Measurements from ENCODE around the gene MAP7.
"Not testable (repeated sequence)": the region's sequence is repeated elsewhere in the genome, so short reads cannot be mapped to it uniquely, and the experiment has no call there.

Gene MAP7

DNA sequence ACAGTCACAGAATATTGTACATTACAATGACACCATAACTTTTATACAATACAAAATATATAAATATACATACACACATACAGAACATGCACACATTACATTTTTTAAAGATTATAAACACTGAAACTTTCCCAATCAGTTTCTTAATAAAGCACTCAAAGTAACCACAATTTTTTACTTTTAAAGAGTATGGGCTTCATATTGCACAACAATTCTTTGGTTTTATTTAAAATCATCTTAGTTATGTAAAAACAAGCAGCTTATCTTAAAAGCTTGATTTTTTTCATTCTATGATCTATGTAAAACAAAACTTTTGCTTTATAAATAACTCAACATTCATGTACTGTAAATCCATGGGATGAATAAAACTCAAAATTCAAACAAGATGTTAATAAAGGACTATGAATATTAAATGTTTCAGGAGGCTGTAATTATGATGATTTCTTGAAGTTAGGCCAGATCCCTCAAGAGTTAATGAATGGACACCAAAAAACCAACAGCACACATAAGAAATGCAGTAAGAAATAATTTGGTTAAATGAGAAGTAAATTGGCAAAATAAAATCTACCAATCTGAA is 167.5 kb downstream of the MAP7 start:
- DNase-seq (ENCODE audit: low read depth), result no peak

GRCh38 chr6:136378888-136379287 is 171.3 kb downstream of the MAP7 start:
- no peak for DNase-seq (ENCODE audit: low read depth)

GRCh38 chr6:136375836-136376235 is 174.4 kb downstream of the MAP7 start:
- DNase-seq (ENCODE audit: low read depth), result not testable (repeated sequence)

DNA sequence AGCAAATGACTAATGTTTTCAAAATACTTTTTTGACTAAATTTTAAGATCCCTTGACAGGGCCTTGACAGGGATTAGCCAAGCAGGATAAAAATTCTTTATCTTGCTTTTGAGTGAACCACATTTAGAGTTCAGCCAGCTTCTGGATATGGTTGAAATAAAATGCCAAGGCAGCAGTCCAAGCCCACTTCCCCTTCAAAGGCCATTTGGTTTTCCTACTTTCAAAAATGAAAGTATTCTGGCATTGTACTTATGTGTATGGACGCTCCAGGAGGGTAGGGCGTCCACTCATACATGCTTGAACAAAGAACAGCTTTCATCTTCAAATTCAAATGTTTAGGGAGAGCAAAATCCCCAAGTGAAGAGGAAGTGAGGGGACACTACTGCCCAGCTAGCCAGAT is 178.3 kb downstream of the MAP7 start:
- no peak for DNase-seq (ENCODE audit: low read depth)

DNA sequence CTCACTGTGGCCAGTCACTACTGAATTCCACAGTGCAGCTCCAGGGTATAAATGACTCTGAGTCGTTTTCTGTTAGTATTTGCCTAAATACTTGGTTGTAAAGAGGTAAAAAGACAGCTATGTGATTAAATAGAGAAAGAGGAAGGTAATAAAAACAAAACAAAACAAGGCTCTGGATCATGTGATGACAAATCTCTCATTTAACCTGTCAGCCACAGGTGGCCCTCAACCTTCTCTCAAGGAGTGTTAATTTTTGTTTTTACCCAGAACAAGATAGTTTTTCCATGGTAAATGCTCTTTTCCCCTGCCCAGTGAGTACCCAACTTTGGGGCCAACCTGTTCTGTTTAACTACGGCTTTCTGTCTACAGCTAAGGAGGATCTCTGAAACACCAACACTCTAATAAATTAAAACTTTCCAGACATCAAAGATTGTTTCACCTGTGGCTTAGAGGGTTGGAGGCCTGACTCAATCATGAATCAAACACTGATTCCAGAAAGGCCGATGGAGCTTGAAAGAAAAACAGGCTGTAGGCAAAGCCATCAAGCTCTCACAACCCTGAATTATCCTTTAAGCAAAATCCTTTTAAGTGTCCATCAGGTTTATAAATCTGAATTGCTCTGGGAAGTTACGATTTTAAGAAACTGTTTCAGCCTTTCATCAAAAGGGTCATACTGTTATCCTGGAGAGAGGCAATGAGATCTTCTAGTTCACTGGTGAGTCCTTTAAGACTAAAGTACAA is 179.1 kb downstream of the MAP7 start:
- no peak for DNase-seq (ENCODE audit: low read depth)

GRCh38 chr6:136365776-136366354 is 184.4 kb downstream of the MAP7 start:
- no peak for DNase-seq (ENCODE audit: low read depth)

GRCh38 chr6:136362421-136363356 is 187.5 kb downstream of the MAP7 start:
- DNase-seq (ENCODE audit: low read depth), result no peak

DNA sequence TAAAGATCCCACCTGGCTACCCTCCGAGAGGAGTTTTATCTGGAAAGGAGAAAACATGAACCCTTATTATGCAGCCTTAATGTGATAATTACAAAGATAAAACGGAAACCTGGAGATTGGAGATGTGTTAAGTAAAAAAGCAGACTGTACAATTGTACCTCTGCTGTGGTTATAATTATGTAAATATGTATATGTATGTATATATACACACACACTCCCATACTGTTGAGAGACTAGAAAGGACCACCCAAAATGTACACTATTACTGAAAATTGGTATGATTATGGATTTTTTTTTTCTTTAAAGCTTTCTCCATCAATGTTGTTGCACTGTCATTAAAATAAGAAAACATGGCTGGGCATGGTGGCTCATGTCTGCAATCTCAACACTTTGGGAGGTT is 188.4 kb downstream of the MAP7 start:
- no peak for DNase-seq (ENCODE audit: low read depth)

DNA sequence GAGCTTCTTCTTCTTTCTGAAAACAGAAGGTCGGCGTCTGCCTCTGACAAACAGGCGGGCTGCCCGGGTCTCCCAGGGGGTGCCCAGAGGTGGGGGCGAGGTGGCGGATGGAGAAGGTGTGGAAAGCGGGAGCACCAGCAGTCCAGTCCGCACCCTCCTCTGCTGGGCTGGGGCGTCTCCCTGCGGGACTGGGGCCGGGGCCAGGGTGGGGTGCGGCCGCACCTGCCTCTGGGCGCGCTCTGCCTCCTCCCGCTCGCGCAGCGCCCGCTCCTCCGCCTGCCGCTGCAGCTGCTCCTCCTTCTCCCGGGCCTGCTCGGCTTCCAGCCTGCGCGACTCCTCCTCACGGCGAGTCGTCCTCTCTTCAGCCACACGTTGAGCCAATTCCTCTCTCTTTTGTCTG is 189.4 kb downstream of the MAP7 start:
- DNase-seq (ENCODE audit: low read depth), result no peak

GRCh38 chr6:136359851-136360250 is 190.4 kb downstream of the MAP7 start:
- no peak for DNase-seq (ENCODE audit: low read depth)

- DNase-seq (ENCODE audit: low read depth), result no peak
These were observed 198.6 kb downstream of the MAP7 start for GRCh38 chr6:136351518-136352110.

DNA sequence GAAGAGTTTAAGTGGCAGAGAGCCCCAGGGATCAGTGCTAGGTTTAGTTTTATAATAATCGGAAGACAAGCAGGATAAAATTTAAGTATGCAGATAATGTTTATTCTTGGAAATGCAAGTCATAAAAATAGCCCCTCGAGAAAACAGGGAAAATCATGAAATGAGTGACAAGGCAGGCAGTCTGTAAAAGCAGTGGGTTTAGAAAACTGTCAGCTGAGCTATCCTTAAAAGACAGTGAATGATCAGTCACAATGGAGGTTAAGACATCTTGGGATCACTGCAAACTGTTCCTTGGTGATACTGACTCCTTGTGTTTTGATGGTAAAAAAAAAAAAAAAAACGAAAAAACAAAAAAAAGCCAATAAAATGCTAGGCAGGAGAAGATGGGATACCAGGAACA is 199.3 kb downstream of the MAP7 start:
- DNase-seq (ENCODE audit: low read depth), result no peak

DNA sequence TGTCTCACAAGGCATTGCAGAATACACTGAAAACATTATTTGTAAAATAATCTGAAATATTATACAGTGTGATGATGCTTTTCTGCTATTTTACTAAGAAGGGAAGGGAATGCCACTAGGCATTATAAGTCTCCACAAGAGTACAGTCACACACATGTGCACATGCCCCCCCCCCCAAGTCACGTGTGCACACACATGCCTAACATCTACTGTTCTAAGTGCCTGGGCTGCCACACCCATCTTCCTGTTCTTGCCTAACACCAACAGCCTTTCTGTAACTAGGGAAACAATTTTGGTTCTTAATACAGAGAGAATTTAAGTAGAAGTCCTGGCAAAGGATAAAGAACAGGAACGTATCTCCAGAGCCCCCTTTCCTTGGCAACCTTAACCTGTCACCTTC is 202.4 kb downstream of the MAP7 start:
- DNase-seq (ENCODE audit: low read depth), result no peak

DNA sequence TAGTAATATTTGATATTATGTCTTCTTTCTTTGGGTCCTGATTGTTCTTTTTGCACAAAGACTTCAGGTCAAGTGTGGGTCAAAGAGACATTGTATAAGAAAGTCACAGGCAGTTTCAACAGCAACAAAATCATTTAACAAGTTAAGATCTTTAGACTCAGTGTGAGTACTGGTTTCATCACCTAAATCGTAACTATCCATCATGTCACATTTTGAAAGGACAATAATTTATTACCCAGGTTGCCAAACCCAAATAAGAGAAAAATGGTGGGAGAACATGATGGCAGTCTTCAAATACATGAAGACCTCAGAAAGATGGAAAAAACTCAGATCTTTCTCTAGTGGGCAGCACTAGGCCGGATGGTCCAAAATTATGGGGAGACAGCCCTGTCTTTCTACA is 205.1 kb downstream of the MAP7 start:
- DNase-seq (ENCODE audit: low read depth), result no peak

DNA sequence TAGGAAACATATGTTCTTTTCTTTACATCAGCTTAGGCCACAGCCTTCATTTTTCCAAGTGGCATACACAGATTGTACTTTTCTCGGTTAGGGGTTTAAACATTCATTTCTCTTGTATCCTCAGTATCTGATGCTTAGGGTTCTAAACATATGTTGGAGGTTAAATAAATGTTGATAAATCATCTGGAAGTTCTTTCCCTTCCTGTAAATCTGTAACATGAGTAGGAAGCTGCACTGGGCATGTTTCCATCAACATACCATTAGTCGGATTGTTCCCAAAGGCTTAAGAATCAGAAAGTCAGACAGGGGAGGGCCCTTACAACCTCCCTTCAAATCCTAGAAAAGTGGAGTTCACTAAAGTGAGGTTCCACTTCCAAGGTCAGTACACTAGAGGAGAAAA is 205.8 kb downstream of the MAP7 start:
- DNase-seq (ENCODE audit: low read depth), result no peak

GRCh38 chr6:136343700-136344099 is 206.5 kb downstream of the MAP7 start:
- DNase-seq (ENCODE audit: low read depth), result no peak

GRCh38 chr6:136343275-136343674 is 206.9 kb downstream of the MAP7 start:
- DNase-seq (ENCODE audit: low read depth), result no peak

DNA sequence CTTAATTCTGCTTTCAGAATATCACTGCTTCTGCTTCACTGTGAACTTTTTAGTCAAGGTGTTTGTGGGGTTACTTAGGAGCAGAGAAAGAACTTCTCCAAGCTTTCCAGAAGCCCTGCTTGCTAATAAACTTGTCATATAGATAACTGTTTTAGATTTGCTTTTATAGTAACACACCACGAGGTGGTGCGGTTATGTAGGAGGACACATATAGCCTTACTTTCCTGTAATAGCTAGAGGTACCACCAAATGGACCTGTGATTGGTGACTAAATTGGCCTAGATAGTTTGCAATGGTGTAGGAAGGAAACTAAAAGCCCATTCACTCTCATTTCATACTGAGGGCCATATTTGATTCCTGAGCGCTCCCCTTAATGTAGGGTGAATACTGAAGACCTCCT is 208.3 kb downstream of the MAP7 start:
- DNase-seq (ENCODE audit: low read depth), result no peak

DNA sequence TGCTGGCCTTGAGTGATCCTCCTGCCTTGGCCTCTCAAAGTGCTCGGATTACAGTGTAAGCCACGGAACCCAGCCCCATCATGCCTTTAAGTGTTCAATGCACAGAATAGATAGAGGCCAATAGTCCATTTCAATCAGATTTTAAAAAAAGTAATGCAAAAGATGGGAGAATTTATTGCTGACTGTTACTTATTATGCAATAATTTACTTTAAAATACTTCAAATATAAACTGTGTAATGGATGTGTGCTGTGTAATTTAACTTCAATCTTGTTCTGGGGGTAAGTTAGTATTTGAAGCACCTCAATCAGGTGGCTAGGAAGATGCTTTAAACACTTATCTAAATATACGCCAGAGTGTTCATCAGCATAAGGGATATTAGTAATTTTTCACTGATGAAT is 208.9 kb downstream of the MAP7 start:
- no peak for DNase-seq (ENCODE audit: low read depth)

- DNase-seq (ENCODE audit: low read depth), result no peak
These were observed 211.7 kb downstream of the MAP7 start for GRCh38 chr6:136338486-136338885.

DNA sequence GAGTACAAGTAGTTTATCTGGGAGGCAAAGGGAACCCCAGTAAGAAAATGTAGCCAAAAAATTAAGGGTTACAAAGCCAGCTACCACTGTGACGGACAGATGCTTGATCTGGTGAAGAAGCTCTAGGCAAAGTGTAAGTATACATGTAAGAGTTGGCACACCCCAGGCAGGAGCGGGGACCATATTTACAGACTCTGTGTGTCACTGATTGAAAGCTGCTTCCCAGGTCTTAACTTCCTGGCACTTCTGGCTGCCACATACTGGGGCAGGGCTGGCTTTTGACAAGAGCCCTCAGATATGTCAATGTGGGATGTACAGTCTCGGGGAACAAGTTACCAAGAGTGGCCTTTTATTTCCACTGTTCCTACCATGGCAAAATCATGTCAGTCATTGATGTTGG is 212.6 kb downstream of the MAP7 start:
- no peak for DNase-seq (ENCODE audit: low read depth)

DNA sequence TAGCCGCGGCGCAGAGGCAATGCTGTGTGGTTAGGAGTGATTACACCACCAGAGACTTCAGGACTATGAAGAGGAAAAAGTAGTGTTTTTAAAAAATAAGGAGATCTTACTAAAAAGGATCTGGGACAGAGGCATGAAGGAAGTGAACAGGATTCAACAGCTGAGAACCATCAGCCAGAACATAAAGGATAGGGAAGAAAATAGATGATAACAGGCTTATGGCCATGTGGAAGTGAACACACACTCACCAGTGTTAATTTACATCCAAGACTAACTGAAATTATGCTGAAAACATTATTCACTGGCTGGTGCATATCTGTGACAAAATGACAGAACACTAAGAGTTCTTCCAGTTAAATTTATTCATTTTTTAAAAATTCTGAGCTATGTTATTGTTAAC is 213.1 kb downstream of the MAP7 start:
- DNase-seq (ENCODE audit: low read depth), result no peak
